ENCODE measurements around the gene TRIB2.

- TF ChIP-seq CTCF (IDR thresholded peaks at IDR 0.05) (no peak), POLR2A (IDR thresholded peaks at IDR 0.05) (no peak)
These were observed 9.5 kb downstream of the TRIB2 start for GRCh38 chr2:12726271-12726670.

All from right lobe of liver (tissue), 4 donors.